Left cardiac atrium (tissue), 4 donors: ENCODE data around the gene CDIP1. TPM values are rescaled to one million over a fixed set of nuclear protein-coding genes. Genes with fewer than 3 reads are reported as not detected.
"Not testable (repeated sequence)": the region's sequence is repeated elsewhere in the genome, so short reads cannot be mapped to it uniquely, and the experiment has no call there.

Experiments
- ATAC-seq, 2 donors: fragments of 200-7000 bp; cut with Tn5 transposase; one replicate each; pipeline ENCODE4 v1.9.1; 2020; ENCODE audit warnings: mild to moderate bottlenecking in 2 of 2, moderate library complexity in 2 of 2
- DNase-seq: peaks from one replicate; pipeline ENCODE4 v3.0.0-alpha.2; 2020
- intact Hi-C, 2 donors: fragments of 100-400 bp; cut with DNase I; formaldehyde crosslinking; loops; one replicate each; pipeline versions ENCODE4 v1.14.1 to v1.15.1; 2022 to 2023
- long read RNA-seq: library from polyadenylated mRNA; unstranded; transcript quantifications from one replicate; pipeline ENCODE4 v2.0.0, GENCODE V29; 2021
- total RNA-seq, 2 donors: library from RNA; stranded (reverse); fragmentation: NEBNext Ultra II Directional; extraction: Animal tissue kit (Norgen Biotek cat#: 25700); gene quantifications; one replicate each; pipeline ENCODE4 v1.2.1, GENCODE V29; 2021
- donor health status: DM: no; HTN: yes; CAD: no.
- donor health status: DM: no; HTN: yes; CAD: no; lungs with severe emphysema.
- donor health status: DM: yes; HTN: yes; CAD: no.
- donor health status: Dilated cardiomyopathy.

The CDIP1 gene
- 10 to 100 TPM; 34.1 to 42.9 TPM for total RNA-seq
- long read RNA-seq, transcript CDIP1-209 (6 exons, 2,062 nt), result major isoform, 7 of 24 reads
- long read RNA-seq, partial matches to known transcripts, result 5 of 24 reads
- long read RNA-seq, other reads (novel, unspliced or antisense), result 10 of 24 reads

DNA sequence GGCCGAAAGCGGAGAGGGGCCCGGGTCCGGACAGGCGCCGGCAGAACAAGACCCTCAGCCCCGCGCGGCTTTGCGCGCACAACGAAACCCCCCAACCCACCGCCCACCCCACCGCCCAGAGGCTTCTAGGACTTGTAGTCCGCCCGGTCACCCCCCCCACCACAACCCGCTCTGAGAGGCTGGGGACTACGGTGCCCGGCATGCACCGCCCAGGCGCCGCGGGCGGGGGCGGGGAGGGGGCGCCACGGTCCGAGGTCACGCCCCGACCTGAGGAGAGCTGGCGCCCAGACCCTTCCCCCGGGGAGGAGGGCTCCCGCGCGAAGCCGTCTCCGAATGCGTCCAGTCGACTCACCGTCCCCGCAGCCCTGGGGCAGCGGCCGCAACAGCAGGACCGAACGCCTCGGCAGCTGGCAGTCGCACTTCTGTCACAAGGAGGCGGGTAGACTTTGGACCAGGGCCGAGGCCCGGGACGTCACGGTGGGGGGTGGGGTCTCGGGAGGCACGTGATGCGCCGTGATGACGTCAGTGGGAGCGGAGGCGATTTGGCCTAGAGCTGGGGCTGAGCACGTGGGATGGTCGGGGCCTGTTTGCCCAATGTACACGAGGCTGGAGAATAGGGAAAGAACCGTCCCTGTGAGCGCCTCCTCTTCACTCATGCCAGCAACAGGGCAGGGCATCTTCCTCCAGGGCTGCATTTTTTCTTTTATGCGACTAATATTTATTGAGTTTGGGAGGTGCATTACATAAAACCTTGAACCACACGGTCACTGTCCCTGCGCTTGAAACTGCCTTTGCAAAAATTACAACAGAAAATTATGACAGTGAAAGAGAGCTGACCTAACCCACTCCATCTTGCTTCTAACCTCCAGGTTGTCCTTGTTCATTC is at the start of gene CDIP1:
CDIP1 (minus strand) TSS at position 424 of the 886 bp plus-strand sequence. CDS start 24,643 bp downstream, outside the sequence.
- peak; percentile 99 for DNase-seq
- peak; percentile 97 for ATAC-seq
- intact Hi-C loops, result no loop called here

DNA sequence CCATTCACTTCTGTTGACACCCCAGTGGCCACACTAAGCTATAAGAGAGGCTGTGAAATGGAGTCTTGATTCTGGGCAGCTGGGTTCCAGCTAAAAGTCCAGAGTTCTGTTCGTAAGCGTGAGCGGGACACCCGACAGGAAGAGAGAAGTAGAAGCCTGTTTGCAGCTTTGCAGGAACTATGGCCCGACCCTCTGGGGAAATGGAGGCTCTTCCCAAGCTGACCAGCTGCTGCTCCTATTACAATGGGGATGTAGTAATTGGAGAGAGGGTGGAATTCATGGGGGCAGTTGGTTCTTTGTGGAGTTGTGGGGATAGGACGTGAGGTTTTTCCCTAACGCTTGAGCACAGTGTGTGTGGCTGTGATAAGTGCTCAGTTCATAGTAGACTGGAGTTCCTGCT is 47.7 kb upstream of the CDIP1 start:
- ATAC-seq (no peak), DNase-seq (no peak)
- intact Hi-C loops, result loop anchor here (10.0 kb wide), 1 partner anchor 81 kb away; no protein-coding TSS in a partner anchor

DNA sequence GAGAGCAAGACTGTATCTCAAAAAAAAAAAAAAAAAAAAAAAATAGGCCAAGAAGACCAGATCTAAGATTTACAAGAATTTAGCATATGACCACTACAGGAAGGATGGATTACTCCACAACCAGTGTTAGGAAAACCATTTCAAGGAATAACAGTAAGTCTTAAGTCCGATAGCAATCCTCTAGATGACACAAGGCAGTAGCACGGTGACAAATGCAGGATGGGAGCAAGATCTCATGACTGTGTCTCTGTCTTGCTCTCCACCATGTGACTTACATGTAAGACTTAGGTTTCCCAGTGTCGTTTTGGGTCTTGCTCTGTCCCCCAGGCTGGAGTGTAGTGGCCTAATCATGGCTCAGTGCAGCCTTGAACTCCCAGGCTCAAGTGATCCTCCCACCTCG is 45.3 kb upstream of the CDIP1 start:
- ATAC-seq, result no peak
- intact Hi-C loops, result loop anchor here (10.0 kb wide), 1 partner anchor 79 kb away; no protein-coding TSS in a partner anchor
- no peak for DNase-seq

DNA sequence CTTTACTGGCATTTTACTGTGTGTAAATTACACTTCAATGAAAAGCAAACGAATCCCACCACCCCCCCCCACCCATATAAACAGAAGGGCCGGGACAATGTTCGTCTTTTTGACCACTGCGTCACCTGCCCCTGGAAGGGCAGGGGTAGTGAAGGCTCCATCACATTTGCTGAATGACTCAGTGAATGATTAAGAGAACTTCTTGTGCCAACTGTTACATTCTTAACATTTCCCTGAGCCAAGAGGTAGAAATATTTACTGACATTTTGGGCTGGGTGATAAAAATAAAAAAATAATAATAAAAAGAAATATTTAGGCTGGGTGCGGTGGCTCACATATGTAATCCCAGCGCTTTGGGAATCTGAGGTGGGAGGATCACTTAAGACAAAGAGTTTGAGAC is 41.7 kb upstream of the CDIP1 start:
- no peak for DNase-seq
- intact Hi-C loops, result loop anchor here (10.0 kb wide), 1 partner anchor 75 kb away; no protein-coding TSS in a partner anchor
- peak in 1 of 2 donors; percentile 69 for ATAC-seq

DNA sequence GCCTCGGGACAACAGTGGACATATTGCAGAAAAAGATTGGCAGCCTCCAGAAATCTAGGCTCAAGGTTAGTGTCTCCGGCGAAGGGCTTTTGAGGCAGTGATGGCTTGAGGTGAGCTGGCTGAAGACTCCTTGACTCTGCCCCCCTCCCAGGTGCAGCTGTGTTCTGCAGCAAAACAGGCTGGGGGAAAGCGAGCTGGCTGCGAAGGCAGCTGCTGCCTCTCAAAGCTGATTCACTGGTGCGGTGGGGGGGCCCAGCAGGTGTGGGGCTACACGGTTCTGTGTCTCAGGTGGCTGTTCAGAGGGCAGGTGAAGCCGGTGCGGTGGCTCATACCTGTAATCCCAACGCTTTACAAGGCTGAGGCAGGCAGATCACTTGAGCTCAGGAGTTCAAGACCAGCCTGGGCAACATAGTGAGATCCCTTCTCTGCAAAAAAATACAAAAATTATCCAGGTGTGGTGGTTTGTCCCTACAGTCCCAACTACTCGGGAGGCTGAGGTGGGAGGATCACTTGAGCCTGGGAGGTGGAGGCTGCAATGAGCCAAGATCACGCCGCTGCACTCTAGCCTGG is 40.5 kb upstream of the CDIP1 start:
- intact Hi-C loops, result no loop called here
- DNase-seq (no peak), ATAC-seq (no peak)

DNA sequence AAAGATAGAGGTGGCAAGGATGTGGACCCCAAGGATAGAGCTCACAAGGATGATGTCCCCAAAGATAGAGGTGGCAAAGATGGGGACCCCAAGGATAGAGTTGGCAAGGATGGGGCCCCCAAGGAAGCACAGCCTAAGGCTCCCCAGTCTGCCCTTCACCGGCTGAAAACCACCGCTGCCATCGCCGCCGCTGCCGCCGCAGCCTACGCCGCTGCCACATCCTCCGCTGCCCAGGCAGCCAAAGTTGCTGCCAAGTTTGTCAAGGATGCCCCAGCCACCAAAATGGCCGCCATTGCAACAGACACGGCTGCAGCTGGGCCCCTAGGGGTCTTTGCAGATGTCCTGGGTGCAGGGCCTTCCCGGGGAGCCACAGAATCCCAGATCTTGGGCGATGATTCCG is 37.4 kb upstream of the CDIP1 start:
- DNase-seq (no peak), ATAC-seq (no peak)
- intact Hi-C loops, result no loop called here

DNA sequence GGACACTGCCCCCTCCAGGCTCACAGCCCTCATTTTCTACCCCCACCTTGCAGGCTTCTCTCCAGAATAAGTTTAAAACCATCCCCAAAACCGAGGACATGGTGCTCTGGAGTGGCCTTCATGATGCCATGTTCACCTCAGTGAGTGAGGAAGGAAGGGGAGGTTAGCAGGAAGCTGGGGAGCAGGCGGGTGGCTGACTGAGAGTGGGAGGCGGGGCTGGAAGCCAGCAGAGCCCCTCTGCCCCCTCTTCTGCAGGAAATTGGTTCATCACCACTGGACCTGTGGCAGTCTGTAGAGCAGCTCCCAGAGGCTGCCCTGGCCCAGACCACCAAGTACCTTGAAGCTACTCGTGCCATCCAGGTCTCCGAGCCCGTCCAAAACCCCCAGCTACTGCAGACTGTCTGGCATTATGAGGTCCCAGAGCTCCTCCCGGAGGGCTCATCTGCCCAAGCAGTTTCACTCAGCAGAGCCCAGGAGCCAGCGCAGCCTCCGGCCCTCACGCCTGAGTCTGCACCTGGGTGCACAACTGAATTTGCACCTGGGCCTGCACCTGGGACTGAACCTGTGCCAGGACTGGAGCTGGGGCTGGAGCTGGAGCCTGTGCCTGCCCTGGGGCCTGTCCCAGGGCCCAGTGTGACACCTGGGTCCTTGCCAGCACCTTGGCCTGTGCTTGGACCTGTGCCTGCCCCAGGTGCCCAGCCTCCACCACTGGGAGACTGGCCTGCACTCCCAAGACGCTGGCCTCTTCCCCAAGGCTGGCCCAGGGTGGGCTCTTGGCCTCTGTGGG is 36.5 kb upstream of the CDIP1 start:
- intact Hi-C loops, result no loop called here
- DNase-seq (no peak), ATAC-seq (no peak)

DNA sequence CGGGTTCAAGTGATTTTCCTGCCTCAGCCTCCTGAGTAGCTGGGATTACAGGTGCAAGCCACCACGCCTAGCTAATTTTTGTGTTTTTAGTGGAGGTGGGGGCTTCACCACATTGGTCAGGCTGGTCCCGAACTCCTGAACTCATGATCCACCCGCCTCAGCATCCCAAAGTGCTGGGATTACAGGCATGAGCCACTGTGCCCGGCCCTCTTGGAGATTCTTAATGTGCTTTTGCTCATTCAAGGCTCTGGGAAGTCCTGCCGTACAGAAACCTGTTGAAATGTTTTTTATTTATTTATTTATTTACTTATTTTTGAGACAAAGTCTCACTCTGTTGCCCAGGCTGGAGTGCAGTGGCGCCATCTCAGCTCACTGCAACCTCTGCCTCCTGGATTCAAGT is 35.4 kb upstream of the CDIP1 start:
- intact Hi-C loops, DNase-seq, ATAC-seq: not testable (repeated sequence)

DNA sequence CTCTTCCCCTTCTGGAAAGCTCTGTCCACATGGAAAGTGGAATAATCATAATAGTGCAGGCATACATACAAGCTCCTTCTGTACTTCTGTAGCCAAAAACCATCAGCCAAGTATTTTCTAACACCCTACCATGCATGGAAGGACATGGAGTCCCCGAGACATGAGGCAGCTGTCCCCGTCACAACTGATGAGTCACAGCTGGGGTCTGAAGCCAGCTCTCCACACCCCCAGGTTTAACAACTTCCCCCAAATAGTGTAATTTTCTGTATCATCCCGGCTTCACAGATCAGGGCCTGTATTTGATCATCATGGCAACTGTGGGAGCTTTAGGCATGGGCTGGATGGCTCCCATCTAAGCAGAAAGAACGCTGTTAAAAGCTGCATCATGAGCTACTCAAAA is 34.1 kb upstream of the CDIP1 start:
- peak; percentile 26 for DNase-seq
- intact Hi-C loops, result no loop called here
- peak; percentile 59 to 70 for ATAC-seq

DNA sequence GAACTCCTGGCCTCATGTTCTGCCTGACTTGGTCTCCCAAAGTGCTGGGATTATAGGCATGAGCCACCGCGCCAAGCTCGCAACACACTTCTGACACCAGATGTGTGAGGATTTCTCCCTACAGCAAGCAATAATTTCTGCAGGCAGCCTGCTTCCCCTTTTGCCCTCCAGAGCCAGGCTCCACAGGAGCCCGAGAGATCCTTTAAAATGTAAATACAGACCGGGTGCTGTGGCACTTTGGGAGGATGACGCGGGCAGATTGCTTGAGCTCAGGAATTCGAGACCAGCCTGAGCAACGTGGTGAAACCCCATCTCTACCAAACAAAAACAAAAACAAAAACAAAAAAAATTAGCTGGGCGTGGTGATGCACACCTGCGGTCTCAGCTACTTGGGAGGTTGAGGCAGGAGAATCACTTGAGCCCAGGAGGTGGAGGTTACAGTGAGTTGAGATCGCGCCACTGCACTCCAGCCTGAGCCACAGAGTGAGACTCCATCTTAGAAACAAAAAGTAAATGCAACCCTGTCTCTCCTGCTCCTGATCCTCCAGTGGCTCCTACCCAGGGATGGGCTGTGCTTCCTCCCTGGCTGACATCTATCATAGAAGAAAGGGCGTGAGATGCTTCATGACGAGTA is 32.2 kb upstream of the CDIP1 start:
- no peak for ATAC-seq
- DNase-seq, result no peak
- intact Hi-C loops, result no loop called here

DNA sequence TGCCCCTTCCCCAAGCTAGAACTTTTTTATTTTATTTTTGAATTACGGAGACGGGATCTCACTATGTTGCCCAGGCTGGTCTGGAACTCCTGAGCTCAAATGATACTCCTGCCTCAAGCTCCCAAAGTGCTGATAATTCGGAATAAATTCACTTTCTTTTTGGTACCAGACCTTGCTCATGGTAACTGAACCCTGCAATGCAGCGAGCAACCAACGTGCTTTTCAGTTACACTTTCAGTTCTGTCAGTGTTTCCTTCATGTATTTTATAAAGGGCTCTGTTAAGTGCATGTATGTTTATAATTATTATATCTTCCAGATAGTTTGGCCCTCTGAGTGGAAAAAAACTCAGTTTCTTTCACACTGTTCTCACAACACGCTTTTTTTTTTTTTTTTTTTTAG is 31.5 kb upstream of the CDIP1 start:
- intact Hi-C loops, result no loop called here
- no peak for DNase-seq
- no peak for ATAC-seq

DNA sequence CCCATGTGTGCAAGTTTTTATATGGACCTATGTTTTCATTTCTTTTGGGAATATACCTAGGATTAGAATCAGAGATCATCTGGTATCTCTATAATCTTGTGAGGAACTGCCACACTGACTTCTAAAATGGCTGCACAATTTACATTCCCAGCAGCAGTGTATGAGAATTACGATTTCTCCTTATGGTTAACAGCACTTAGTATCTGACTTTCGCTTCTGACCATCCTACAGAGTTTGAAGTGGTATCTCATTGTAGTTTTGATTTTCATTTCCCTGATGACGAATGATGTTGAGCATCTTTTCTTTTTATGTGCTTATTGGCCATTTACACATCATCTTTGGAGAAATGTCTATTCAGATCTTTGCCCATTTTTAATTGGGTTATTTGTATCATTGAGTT is 27.6 kb upstream of the CDIP1 start:
- no peak for ATAC-seq
- intact Hi-C loops, result no loop called here
- no peak for DNase-seq

DNA sequence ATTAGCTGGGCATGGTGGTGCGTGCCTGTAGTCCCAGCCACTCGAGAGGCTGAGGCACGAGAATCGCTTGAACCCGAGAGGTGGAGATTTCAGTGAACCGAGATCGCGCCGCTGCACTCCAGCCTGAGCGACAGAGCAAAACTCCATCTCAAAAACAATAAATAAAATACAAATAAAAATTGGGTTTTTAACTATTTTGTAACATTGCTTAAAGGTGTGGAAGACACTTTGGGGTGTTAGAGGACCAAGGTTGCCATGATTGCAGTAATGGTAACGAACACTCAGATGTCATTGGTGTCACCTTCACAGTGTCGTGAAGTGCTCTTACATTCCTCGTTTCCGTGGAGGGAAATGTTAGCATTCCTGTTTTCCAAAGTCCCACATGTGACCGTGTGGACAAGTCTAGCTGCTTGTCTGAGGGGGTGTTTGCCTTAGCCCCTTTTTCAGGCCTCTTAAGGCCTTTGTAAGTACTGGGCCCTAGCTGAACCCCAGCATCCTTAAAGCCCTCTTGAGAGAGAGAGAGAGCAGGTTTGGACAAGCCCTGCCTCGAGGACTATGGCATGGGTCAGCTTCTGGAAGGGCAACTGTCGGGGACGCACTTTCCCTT is 26.2 kb upstream of the CDIP1 start:
- DNase-seq, result no peak
- ATAC-seq, result no peak
- intact Hi-C loops, result no loop called here

DNA sequence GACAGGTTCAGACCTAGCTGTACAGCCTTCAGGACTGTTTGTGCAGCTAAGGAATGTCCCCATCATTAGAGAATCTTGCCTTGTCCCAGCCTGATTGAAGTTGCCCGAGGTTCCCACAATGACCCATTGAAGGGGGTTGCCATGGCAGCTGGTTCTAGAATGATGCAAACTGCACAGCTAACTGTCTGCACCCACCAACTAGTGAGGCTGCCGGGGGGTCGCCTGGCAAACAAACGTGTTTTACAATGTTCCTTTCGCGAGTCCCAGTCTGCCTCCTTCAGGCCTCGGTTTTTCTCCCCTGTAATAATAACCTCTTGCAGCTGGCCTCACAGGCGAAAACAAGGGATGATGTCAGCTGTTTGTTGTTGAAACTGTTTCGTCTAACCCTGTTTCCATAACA is 23.0 kb upstream of the CDIP1 start:
- no peak for ATAC-seq
- no peak for DNase-seq
- intact Hi-C loops, result no loop called here

DNA sequence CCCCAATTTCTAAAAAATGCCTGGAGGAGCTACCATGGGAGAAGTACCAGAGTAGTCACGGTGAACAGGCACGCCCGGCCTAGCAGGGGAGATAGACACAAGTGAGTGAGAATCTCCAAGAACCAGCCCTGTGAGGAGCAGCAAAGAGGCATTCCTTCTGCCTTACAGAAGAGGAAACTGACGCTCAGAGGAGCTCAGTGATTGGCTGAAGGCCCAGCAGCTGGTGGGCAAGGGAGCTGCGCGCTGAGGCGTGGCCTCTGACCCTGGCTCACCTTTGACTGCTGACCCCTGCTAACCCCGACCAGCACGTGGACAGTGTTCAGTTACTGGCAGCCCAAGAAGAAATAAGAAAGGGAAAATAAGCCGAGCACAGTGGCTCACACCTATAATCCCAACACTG is 19.4 kb upstream of the CDIP1 start:
- DNase-seq (no peak), ATAC-seq (no peak)
- intact Hi-C loops, result no loop called here

DNA sequence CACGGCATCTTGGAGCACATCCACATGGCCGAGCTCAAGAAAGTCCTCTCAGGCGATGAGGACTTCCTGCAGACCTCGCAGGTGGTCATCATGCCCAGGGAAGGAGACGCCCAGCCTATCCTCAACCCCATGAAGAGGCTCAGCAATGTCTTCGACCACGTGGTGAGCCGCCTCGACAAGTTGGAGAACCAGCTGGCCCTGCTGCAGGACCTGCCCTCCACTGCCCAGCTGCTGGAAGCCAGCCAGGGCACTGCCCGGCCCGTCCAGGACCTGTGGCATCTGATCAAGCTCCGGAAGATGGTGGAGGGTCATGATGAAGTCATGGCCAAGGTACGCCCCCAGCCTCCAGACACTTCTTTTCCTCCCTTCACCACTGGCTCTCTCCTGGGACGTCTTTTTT is 18.0 kb upstream of the CDIP1 start:
- intact Hi-C loops, result no loop called here

DNA sequence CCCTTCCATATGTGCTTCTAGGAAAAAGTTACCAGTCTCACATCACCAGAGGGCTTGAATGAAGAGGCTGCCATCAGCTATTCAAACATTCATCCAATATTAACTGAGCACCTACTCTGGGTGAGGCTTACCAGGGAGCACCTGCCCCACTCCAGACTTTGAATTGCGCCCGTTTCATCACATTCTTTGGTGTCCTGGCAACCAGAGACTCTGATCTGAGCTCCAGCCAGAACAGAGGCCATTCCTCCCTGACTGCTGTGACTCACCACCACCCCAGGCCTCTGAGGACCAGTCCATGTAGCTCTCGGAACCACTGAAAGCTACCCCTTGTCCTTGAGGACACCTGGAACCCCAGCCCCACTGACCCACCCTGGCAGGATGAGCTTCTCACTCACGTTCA is 17.5 kb upstream of the CDIP1 start, which contains the start of gene C16orf96:
C16orf96 (plus strand) TSS at position 229 of the 400 bp plus-strand sequence; CDS start at position 379, 150 bp downstream.
- intact Hi-C loops, result no loop called here
- DNase-seq (no peak), ATAC-seq (no peak)

More for the DNA sequence above, 18.0 kb upstream of the CDIP1 start:
- ATAC-seq, result no peak
- DNase-seq, result no peak

DNA sequence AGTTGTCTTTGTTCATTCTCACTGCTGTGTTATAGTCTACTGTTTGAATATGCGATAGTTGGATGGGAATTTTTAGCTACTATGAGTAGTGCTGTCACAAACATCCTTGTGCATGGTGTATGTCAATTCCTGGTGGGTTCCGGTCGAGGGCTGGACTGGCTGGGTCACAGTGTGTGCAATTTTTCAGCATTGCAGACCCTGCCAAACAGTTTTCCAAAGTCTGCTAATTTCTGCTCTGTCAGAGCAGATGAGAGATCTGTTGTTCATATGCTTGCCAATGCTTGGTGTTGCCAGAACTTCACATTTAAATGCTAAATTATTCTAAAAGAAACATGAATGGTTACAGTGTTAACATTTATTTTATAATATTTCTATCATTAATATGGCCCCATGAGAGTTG is 14.0 kb upstream of the CDIP1 start:
- intact Hi-C loops, result no loop called here
- no peak for ATAC-seq
- no peak for DNase-seq

DNA sequence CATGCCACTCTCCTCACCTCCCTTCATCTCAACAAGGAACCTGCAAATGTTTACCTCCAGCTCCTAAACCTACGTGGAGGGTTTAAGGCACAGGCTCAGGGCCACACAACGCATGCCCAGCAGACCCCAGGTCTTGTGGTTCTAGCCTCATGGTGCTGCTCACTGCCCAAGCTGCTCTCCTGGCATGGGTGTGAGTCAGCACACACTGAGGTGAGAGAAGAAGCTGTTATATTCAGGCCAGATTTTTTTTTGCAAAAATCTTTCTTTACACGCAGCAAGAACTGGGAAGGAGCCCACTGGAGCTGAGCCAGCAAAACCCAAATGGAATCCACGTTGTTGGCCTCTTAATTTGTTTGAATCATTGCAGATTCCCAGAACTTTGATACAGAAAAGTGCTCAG is 12.0 kb upstream of the CDIP1 start:
- no peak for ATAC-seq

More for the DNA sequence above, 12.0 kb upstream of the CDIP1 start:
- intact Hi-C loops, result no loop called here
- DNase-seq, result no peak
